NOMO-1 treated with dmso at 0.1 percent for 144 hours (cell line): ENCODE results near the gene ITK.

Source experiments
- DNase-seq: peaks from one replicate; lab custom pipeline; 2025; ENCODE audit not compliant: unreplicated experiment; lab: John Stamatoyannopoulos, UW

Gene ITK

GRCh38 chr5:157303667-157304327, 123.2 kb downstream of the ITK start:
- no peak for DNase-seq
